ENCODE measurements around the gene DHH.

GRCh38 chr12:49044660-49045059, 49.9 kb downstream of the DHH start:
- TF ChIP-seq POLR2AphosphoS5 (IDR thresholded peaks at IDR 0.05; ENCODE audit: borderline replicate concordance, low read depth, low read length): no peak
- no peak for TF ChIP-seq EZH2 (IDR thresholded peaks at IDR 0.05)
